Measurements from ENCODE around the gene AFMID. TPM values are rescaled to one million over a fixed set of nuclear protein-coding genes. Genes with fewer than 3 reads are reported as not detected.

AFMID gene
- total and polyA plus RNA-seq, 7 donors: 6.1 to 32.9 (median 11.4) TPM

GRCh38 chr17:78159575-78160158, 27.5 kb upstream of the AFMID start:
- 63 to 66% methylated on average over 10 of the region's 10 CpGs for WGBS, 2 donors
- no peak for TF ChIP-seq CTCF (IDR thresholded peaks at IDR 0.05)
- no peak for TF ChIP-seq EP300 (IDR thresholded peaks at IDR 0.05)
- no peak for TF ChIP-seq POLR2A (IDR thresholded peaks at IDR 0.05)
- TF ChIP-seq POLR2AphosphoS5 (IDR thresholded peaks at IDR 0.05): no peak

GRCh38 chr17:78163881-78164747, 23.0 kb upstream of the AFMID start:
- peaks cover 0 to 12% (median 10%) of the 10 kb centered on the region in 4 donors for H3K4me1 ChIP-seq
- 63 to 75% methylated on average over 22 of the region's 22 CpGs for WGBS, 2 donors
- no peaks in the 10 kb centered on the region for H3K9me3 ChIP-seq
- no peaks in the 10 kb centered on the region for H3K36me3 ChIP-seq
- intact Hi-C loops (cut with DNase I): no loop called here
- DNase-seq: no peak
- H3K27ac ChIP-seq: no peak overlapping the region
- no peak overlapping the region for H3K4me3 ChIP-seq
- TF ChIP-seq POLR2AphosphoS5 (IDR thresholded peaks at IDR 0.05) (no peak), EP300 (IDR thresholded peaks at IDR 0.05) (no peak)
- H3K27me3 ChIP-seq: no peaks in the 10 kb centered on the region

More at GRCh38 chr17:78159575-78160158, 27.5 kb upstream of the AFMID start:
- DNase-seq: no peak
- Histone ChIP-seq H3K27ac (no peak overlapping the region), H3K4me3 (no peak overlapping the region), H3K4me1 (no peaks in the 10 kb centered on the region), H3K9me3 (no peaks in the 10 kb centered on the region), H3K36me3 (no peaks in the 10 kb centered on the region), H3K27me3 (no peaks in the 10 kb centered on the region)
- intact Hi-C loops (cut with DNase I): no loop called here

GRCh38 chr17:78164748-78165607, 22.2 kb upstream of the AFMID start:
- Histone ChIP-seq H3K9me3 (no peaks in the 10 kb centered on the region), H3K4me3 (no peak overlapping the region), H3K36me3 (no peaks in the 10 kb centered on the region), H3K27ac (no peak overlapping the region), H3K27me3 (no peaks in the 10 kb centered on the region), H3K4me1 (peaks cover 0 to 20% (median 17%) of the 10 kb centered on the region in 4 donors)
- TF ChIP-seq POLR2AphosphoS5 (IDR thresholded peaks at IDR 0.05): no peak
- no peak for TF ChIP-seq EP300 (IDR thresholded peaks at IDR 0.05)
- no peak for TF ChIP-seq CTCF (IDR thresholded peaks at IDR 0.05)
- no peak for TF ChIP-seq POLR2A (IDR thresholded peaks at IDR 0.05)
- intact Hi-C loops (cut with DNase I): no loop called here
- DNase-seq: no peak
- WGBS, 2 donors: 92 to 94% methylated on average over 16 of the region's 16 CpGs

GRCh38 chr17:78166416-78166815, 20.7 kb upstream of the AFMID start:
- Histone ChIP-seq H3K4me1 (peaks cover 0 to 21% (median 17%) of the 10 kb centered on the region in 4 donors), H3K27ac (no peak overlapping the region), H3K9me3 (no peaks in the 10 kb centered on the region), H3K4me3 (no peak overlapping the region), H3K36me3 (no peaks in the 10 kb centered on the region), H3K27me3 (no peaks in the 10 kb centered on the region)
- 21 to 53% methylated on average over 6 of the region's 6 CpGs for WGBS, 2 donors
- intact Hi-C loops (cut with DNase I): no loop called here
- DNase-seq: no peak
- TF ChIP-seq CTCF (IDR thresholded peaks at IDR 0.05) (no peak), EP300 (IDR thresholded peaks at IDR 0.05) (no peak), POLR2A (IDR thresholded peaks at IDR 0.05) (no peak), POLR2AphosphoS5 (IDR thresholded peaks at IDR 0.05) (no peak)
